GM18511 (cell line): ENCODE results near the gene ZNF487.
A peak's percentile ranks its signal among the peaks of the same experiment; 100 is the strongest.
"Not testable (repeated sequence)": the region's sequence is repeated elsewhere in the genome, so short reads cannot be mapped to it uniquely, and the experiment has no call there.

Experiments used
- ATAC-seq: cut with Tn5 transposase; IDR thresholded peaks from one replicate; pipeline ENCODE4 v1.9.1; 2021; ENCODE audit warnings: mild to moderate bottlenecking, moderate library complexity; ENCODE audit not compliant: unreplicated experiment

Gene ZNF487

GRCh38 chr10:43430926-43431663, 5.8 kb upstream of the ZNF487 start:
- no peak for ATAC-seq

- ATAC-seq: no peak
Observed at GRCh38 chr10:43437141-43437870, 395 bp downstream of the ZNF487 start.

- no peak for ATAC-seq
Observed at GRCh38 chr10:43440463-43441134, 3.7 kb downstream of the ZNF487 start.

- no peak for ATAC-seq
Observed at GRCh38 chr10:43444323-43444722, 7.4 kb downstream of the ZNF487 start.

GRCh38 chr10:43444897-43445466, 8.1 kb downstream of the ZNF487 start:
- no peak for ATAC-seq

- ATAC-seq: not testable (repeated sequence)
Observed at GRCh38 chr10:43446219-43447017, 9.5 kb downstream of the ZNF487 start.

- no peak for ATAC-seq
Observed at GRCh38 chr10:43448742-43449141, 11.8 kb downstream of the ZNF487 start.

- no peak for ATAC-seq
Observed at GRCh38 chr10:43452356-43452914, 15.5 kb downstream of the ZNF487 start.

- ATAC-seq: no peak
Observed at GRCh38 chr10:43453266-43453831, 16.4 kb downstream of the ZNF487 start.

GRCh38 chr10:43454025-43454424, 17.1 kb downstream of the ZNF487 start:
- ATAC-seq: not testable (repeated sequence)

GRCh38 chr10:43456561-43456960, 19.6 kb downstream of the ZNF487 start:
- not testable (repeated sequence) for ATAC-seq

- ATAC-seq: no peak
Observed at GRCh38 chr10:43458227-43458626, 21.3 kb downstream of the ZNF487 start.

GRCh38 chr10:43461950-43462349, 25.0 kb downstream of the ZNF487 start:
- peak; percentile 92 for ATAC-seq

- ATAC-seq: not testable (repeated sequence)
Observed at GRCh38 chr10:43465086-43465735, 28.3 kb downstream of the ZNF487 start.

- ATAC-seq: not testable (repeated sequence)
Observed at GRCh38 chr10:43465736-43466120, 28.8 kb downstream of the ZNF487 start.

- ATAC-seq: no peak
Observed at GRCh38 chr10:43471146-43471545, 34.2 kb downstream of the ZNF487 start.

GRCh38 chr10:43471935-43472720, 35.2 kb downstream of the ZNF487 start:
- no peak for ATAC-seq

GRCh38 chr10:43479275-43479674, 42.4 kb downstream of the ZNF487 start:
- no peak for ATAC-seq
